Panc1 (cell line): ENCODE data around the gene FBLIM1. TPM values are rescaled to one million over a fixed set of nuclear protein-coding genes. Genes with fewer than 3 reads are reported as not detected.

ENCODE experiments used
- ATAC-seq: fragments of 200-7000 bp; cut with Tn5 transposase; 2 replicates; pipeline ENCODE4 v1.9.1; 2020; ENCODE audit warnings: mild to moderate bottlenecking, moderate library complexity
- BruUV-seq: library from RNA; stranded (reverse); fragments of 400-500 nt; replicated peaks from 2 replicates; lab custom pipeline; 2021; lab: Mats Ljungman, UMichigan
- CTCF ChIA-PET: fragments of 300-600 bp; sonication (Branson Sonifier 250); formaldehyde crosslinking; loops from one replicate; lab custom pipeline; 2022; ENCODE audit warnings: antibody characterized with exemption; lab: Charles Lee
- POLR2A ChIA-PET: fragments of 300-600 bp; sonication (Branson Sonifier 250); formaldehyde crosslinking; loops from one replicate; lab custom pipeline; 2022; ENCODE audit warnings: antibody characterized with exemption; lab: Charles Lee
- DNase-seq: peaks from one replicate; pipeline ENCODE4 v3.0.0-alpha.2; 2010; ENCODE audit warnings: low read depth, low spot score
- H3K27ac ChIP-seq: 2 replicates; pipeline ENCODE4 v1.5.1; 2011; ENCODE audit warnings: mild to moderate bottlenecking, low read length, inconsistent platforms
- H3K27me3 ChIP-seq: fragments of 200-500 bp; sonication (Bioruptor generic); 2 replicates; pipeline ENCODE4 v1.6.0; 2014; ENCODE audit warnings: low read length, inconsistent platforms; ENCODE audit not compliant: control insufficient read depth, insufficient read depth
- H3K36me3 ChIP-seq: fragments of 200-500 bp; sonication (Bioruptor generic); 2 replicates; pipeline ENCODE4 v1.5.1; 2014; ENCODE audit warnings: inconsistent platforms, mild to moderate bottlenecking, low read length, moderate library complexity; ENCODE audit not compliant: control insufficient read depth, insufficient read depth
- H3K4me1 ChIP-seq: 2 replicates; pipeline ENCODE4 v1.5.1; 2011; ENCODE audit warnings: inconsistent platforms, mild to moderate bottlenecking, low read length, moderate library complexity; ENCODE audit not compliant: control insufficient read depth, insufficient read depth
- H3K4me3 ChIP-seq, 2 experiments: 2 replicates each; pipeline ENCODE4 v1.5.1; 2011 to 2012; ENCODE audit warnings: low read depth in 2 of 2, low read length in 2 of 2, mild to moderate bottlenecking in 2 of 2, inconsistent platforms in 1 of 2, moderate library complexity in 1 of 2
- H3K9me3 ChIP-seq: fragments of 200-500 bp; sonication (Bioruptor generic); 2 replicates; pipeline ENCODE4 v1.5.1; 2014; ENCODE audit warnings: low read depth, mild to moderate bottlenecking, inconsistent platforms, low read length, moderate library complexity; ENCODE audit not compliant: control insufficient read depth, insufficient read depth
- CTCF ChIP-seq: fragments of 450-650 bp; IDR thresholded peaks from 2 replicates; pipeline ENCODE4 v1.5.1; 2017; ENCODE audit warnings: mild to moderate bottlenecking
- POLR2AphosphoS5 ChIP-seq: IDR thresholded peaks from 2 replicates; pipeline ENCODE4 v1.6.1; 2012; ENCODE audit warnings: mild to moderate bottlenecking, low read depth, low read length, moderate library complexity
- SIN3A ChIP-seq: IDR thresholded peaks from 2 replicates; pipeline ENCODE4 v1.6.1; 2012; ENCODE audit warnings: low read depth, mild to moderate bottlenecking, low read length, moderate library complexity, borderline replicate concordance; ENCODE audit not compliant: insufficient read depth
- TCF7L2 ChIP-seq: IDR thresholded peaks from 2 replicates; pipeline ENCODE4 v1.6.1; 2011; ENCODE audit warnings: mild to moderate bottlenecking, low read depth, low read length, inconsistent platforms
- in situ Hi-C: cut with HindIII; loops from 2 replicates; pipeline ENCODE4 v1.10.0; 2016; ENCODE audit warnings: low sequenced_read_pairs, low pct_unique_long_range_greater_than_20kb
- intact Hi-C: fragments of 100-400 bp; cut with micrococcal nuclease; formaldehyde crosslinking; loops from one replicate; pipeline ENCODE4 v1.10.0; 2022; ENCODE audit not compliant: unreplicated experiment
- total RNA-seq: library from RNA; stranded (reverse); gene quantifications from one replicate; pipeline ENCODE4 v1.2.1, GENCODE V29; 2021; ENCODE audit not compliant: unreplicated experiment
- TF ChIP-seq, protein P1 (sequence below), 2 experiments: IDR thresholded peaks; 2 replicates each; pipeline ENCODE4 v1.6.1; 2011 to 2012; ENCODE audit warnings: low read depth in 2 of 2, control low read depth in 1 of 2, low read length in 1 of 2, mild to moderate bottlenecking in 1 of 2, moderate library complexity in 1 of 2; ENCODE audit not compliant: insufficient read depth in 1 of 2

FBLIM1 gene
- total RNA-seq, 1 experiment from 2014 or later = 4.3 TPM

DNA sequence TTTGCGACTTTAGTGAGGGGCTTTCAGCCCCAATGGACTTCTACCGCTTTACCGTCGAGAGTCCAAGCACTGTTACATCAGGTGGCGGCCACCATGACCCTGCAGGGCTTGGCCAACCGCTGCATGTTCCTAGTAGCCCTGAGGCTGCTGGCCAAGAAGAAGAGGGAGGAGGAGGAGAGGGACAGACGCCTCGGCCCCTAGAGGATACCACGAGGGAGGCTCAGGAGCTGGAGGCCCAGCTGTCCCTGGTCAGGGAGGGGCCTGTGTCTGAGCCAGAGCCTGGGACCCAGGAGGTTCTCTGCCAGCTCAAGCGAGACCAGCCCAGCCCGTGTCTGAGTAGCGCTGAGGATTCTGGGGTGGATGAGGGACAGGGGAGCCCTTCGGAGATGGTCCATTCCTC, 31.2 kb upstream of the FBLIM1 start:
- Histone ChIP-seq H3K4me1 (no peaks in the 10 kb centered on the region), H3K4me3 (no peak overlapping the region), H3K36me3 (no peaks in the 10 kb centered on the region), H3K27me3 (no peaks in the 10 kb centered on the region), H3K9me3 (no peaks in the 10 kb centered on the region), H3K27ac (no peak overlapping the region)
- in situ Hi-C loops = no loop called here
- ATAC-seq (no peak; the same call in 1 of the 2 replicates), DNase-seq (no peak)
- TF ChIP-seq CTCF = no peak
- TF ChIP-seq POLR2AphosphoS5 = no peak
- no peak for TF ChIP-seq TCF7L2
- no peak for TF ChIP-seq SIN3A
- TF ChIP-seq, protein P1, sequence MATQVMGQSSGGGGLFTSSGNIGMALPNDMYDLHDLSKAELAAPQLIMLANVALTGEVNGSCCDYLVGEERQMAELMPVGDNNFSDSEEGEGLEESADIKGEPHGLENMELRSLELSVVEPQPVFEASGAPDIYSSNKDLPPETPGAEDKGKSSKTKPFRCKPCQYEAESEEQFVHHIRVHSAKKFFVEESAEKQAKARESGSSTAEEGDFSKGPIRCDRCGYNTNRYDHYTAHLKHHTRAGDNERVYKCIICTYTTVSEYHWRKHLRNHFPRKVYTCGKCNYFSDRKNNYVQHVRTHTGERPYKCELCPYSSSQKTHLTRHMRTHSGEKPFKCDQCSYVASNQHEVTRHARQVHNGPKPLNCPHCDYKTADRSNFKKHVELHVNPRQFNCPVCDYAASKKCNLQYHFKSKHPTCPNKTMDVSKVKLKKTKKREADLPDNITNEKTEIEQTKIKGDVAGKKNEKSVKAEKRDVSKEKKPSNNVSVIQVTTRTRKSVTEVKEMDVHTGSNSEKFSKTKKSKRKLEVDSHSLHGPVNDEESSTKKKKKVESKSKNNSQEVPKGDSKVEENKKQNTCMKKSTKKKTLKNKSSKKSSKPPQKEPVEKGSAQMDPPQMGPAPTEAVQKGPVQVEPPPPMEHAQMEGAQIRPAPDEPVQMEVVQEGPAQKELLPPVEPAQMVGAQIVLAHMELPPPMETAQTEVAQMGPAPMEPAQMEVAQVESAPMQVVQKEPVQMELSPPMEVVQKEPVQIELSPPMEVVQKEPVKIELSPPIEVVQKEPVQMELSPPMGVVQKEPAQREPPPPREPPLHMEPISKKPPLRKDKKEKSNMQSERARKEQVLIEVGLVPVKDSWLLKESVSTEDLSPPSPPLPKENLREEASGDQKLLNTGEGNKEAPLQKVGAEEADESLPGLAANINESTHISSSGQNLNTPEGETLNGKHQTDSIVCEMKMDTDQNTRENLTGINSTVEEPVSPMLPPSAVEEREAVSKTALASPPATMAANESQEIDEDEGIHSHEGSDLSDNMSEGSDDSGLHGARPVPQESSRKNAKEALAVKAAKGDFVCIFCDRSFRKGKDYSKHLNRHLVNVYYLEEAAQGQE (IDR thresholded peaks at IDR 0.05; ENCODE audit: insufficient read depth in 1 of 2, low read depth in 2 of 2, low read length in 1 of 2) = no peak
- intact Hi-C loops = no loop called here
- no TSS peak for BruUV-seq
- POLR2A ChIA-PET = no interaction called here
- CTCF ChIA-PET = interaction anchor here (1.1 kb wide), 1 partner anchor 12 kb away, joined by 3 read pairs; no protein-coding TSS in a partner anchor

- intact Hi-C loops (no loop called here), in situ Hi-C loops (no loop called here)
- ATAC-seq (no peak), DNase-seq (no peak)
- POLR2A ChIA-PET = no interaction called here
- CTCF ChIA-PET = interaction anchor here (1.1 kb wide), 1 partner anchor 11 kb away, joined by 3 read pairs; no protein-coding TSS in a partner anchor
- TF ChIP-seq TCF7L2 (no peak), POLR2AphosphoS5 (no peak)
- TF ChIP-seq, protein P1 (IDR thresholded peaks at IDR 0.05; ENCODE audit: insufficient read depth in 1 of 2, low read depth in 2 of 2, low read length in 1 of 2) = no peak
- no TSS peak for BruUV-seq
- Histone ChIP-seq H3K4me3 (no peak overlapping the region), H3K9me3 (no peaks in the 10 kb centered on the region), H3K27ac (no peak overlapping the region), H3K27me3 (no peaks in the 10 kb centered on the region), H3K4me1 (no peaks in the 10 kb centered on the region), H3K36me3 (no peaks in the 10 kb centered on the region)
These were observed 30.6 kb upstream of the FBLIM1 start for GRCh38 chr1:15727866-15728534.
